ENCODE measurements around the gene TOB1.

The TOB1 gene

DNA sequence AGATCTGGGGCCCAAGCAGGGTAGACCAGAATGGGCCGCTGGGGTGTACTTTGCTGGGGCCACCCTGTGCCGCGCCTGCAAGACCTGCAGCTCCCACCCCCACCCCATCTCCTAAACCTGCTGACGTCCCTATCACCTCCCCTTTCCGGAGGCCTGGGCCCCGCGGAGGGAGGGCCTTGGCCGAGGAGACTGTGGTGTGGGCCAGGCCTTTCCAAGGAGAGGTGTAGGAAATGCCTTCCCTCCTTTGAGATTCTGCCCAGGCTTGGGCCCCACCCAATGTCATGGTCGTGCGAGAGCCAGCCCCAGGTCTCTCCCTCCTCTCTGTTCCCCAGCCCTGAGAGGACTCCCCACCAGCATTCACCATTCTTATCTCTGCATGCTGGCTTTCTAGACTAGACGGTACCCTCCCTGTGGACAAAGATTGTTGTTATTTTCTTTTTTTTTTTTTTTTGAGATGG, 34.7 kb downstream of the TOB1 start:
- TF ChIP-seq, protein P1, sequence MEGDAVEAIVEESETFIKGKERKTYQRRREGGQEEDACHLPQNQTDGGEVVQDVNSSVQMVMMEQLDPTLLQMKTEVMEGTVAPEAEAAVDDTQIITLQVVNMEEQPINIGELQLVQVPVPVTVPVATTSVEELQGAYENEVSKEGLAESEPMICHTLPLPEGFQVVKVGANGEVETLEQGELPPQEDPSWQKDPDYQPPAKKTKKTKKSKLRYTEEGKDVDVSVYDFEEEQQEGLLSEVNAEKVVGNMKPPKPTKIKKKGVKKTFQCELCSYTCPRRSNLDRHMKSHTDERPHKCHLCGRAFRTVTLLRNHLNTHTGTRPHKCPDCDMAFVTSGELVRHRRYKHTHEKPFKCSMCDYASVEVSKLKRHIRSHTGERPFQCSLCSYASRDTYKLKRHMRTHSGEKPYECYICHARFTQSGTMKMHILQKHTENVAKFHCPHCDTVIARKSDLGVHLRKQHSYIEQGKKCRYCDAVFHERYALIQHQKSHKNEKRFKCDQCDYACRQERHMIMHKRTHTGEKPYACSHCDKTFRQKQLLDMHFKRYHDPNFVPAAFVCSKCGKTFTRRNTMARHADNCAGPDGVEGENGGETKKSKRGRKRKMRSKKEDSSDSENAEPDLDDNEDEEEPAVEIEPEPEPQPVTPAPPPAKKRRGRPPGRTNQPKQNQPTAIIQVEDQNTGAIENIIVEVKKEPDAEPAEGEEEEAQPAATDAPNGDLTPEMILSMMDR (IDR thresholded peaks at IDR 0.05; ENCODE audit: insufficient read depth, low read depth, low read length, missing control alignments) = no peak
- no peak for DNase-seq (ENCODE audit: low read depth)
- H3K4me3 ChIP-seq (ENCODE audit: low read length) = no peak overlapping the region

DNA sequence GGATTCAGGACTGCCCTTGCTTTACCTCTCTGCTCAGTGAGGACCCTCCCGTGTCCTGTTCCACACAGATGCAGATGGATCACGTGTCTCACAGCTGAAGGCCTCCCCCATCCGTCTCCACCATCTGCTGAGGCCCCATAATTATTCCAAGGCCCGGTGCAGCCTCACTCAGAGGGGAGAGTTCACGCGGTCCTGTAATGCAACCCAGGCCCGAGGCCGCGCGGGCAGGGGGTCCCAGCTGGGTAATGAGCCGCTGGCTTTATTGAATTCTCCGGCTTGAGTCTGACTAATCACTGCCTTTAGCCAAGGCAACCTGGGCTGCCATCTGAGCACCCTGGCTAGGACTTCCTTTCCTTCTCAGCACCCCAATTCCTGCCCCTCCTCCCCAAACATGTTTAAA, 35.2 kb downstream of the TOB1 start:
- no peak for DNase-seq (ENCODE audit: low read depth)
- no peak overlapping the region for H3K4me3 ChIP-seq (ENCODE audit: low read length)
- TF ChIP-seq, protein P1 (IDR thresholded peaks at IDR 0.05; ENCODE audit: insufficient read depth, low read depth, low read length, missing control alignments) = no peak

DNA sequence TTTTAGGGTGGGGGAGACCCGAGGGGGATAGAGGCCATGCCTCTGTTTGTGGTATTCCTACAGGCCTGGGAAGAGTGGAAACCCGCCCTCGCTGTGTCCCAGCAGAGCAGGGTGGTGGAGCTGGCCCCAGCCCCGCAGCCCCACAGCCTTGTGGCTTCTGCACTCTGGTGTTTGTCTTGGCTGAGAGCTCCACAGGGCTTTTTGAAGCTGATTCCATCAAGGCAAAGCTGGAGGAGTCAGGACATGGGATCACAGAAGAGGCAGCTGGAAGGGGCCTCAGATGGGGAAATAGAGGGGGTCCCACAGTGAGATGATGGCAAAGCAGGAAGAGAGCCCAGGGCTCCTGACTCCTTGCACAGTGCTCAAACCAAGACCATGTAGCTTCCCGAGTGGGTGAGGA, 35.8 kb downstream of the TOB1 start:
- no peak overlapping the region for H3K4me3 ChIP-seq (ENCODE audit: low read length)
- TF ChIP-seq, protein P1 (IDR thresholded peaks at IDR 0.05; ENCODE audit: insufficient read depth, low read depth, low read length, missing control alignments) = no peak
- DNase-seq (ENCODE audit: low read depth) = no peak

DNA sequence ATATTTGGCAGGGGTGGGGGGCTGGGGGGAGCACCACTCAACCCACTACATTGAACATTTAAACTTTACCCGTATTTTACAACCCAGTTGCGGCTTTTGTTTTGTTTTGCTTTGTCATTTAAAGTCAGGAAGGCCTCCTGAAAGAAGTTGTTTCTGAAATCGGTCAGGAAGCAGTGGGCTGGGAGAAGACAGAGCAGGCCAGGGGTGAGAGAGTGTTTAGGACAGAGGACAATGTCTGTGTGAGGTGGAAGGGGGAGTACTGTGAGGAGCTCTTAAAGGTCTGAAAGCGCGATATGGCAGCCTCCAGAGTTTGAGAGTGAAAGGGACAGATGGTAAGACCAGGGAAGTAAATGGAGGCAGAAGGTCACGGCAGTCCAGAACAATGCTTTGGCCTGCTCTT, 36.8 kb downstream of the TOB1 start:
- no peak overlapping the region for H3K4me3 ChIP-seq (ENCODE audit: low read length)
- DNase-seq (ENCODE audit: low read depth) = no peak
- TF ChIP-seq, protein P1 (IDR thresholded peaks at IDR 0.05; ENCODE audit: insufficient read depth, low read depth, low read length, missing control alignments) = no peak

DNA sequence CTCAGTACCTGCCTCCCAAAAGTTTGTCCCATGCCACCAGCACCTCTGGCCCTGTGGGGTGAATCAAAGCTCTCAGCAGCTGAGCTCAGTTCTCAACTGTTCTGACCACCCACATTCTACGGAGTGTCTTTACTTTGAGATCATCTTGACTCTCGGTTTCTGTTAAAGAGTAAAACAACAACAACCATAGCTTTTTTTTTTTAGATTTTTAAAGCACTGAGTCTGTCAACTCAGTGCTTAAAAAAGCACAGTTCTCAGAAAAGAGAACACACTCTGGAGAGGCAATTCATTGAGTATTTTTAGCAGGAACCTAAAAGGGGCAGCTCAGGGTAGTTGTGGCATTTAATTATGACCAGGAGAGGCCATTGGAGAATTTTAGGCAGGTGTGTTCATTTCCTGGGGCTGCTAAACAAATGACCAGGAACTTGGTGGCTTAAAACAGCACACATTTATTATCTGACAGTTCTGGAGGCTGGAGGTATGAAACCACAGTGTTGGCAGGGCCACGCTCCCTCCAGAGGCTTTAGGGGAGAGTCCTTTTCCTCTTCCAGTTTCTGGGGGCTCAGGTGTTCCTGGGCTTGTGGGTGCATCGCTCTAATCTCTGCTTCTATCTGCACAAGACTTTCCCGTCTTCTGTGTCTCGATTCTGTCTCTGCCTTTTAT, 37.5 kb downstream of the TOB1 start:
- TF ChIP-seq, protein P1 (IDR thresholded peaks at IDR 0.05; ENCODE audit: insufficient read depth, low read depth, low read length, missing control alignments) = no peak
- H3K4me3 ChIP-seq (ENCODE audit: low read length) = no peak overlapping the region
- no peak for DNase-seq (ENCODE audit: low read depth)

DNA sequence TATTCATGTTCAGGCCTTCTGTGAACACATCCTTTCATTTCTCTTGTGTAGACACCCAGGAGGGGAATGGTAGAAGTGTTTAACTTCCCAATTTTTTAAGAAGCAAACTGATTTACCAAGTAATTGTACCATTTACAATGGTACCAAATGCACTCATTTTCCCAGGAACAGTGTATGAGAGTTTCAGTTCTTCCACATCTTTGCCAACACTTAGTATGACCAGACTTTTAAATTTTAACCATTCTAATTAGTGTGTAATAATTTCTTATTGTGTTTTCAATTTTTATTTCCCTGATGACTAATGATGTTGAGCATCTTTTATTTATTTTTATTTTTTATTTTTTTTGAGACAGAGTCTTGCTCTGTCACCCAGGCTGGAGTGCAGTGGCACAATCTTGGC, 41.0 kb downstream of the TOB1 start:
- no peak overlapping the region for H3K4me3 ChIP-seq (ENCODE audit: low read length)
- no peak for DNase-seq (ENCODE audit: low read depth)
- TF ChIP-seq, protein P1 (IDR thresholded peaks at IDR 0.05; ENCODE audit: insufficient read depth, low read depth, low read length, missing control alignments) = no peak

DNA sequence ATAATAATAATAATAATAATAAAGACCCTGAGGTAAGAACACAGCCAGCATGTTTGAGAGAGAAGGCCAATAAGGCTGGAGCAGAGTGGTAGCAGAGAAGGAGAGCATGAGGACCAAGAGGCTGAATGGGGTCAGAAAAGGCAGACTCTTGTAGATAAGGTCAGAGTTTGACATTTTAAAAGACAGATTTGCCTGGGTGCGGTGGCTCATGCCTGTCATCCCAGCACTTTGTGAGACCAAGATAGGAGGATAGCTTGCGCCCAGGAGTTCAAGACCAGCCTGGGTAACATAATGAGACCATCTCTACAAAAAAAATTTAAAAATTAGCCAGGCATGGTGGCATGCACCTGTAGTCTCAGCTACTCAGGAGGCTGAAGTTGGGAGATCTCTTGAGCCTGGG, 41.7 kb downstream of the TOB1 start:
- TF ChIP-seq, protein P1 (IDR thresholded peaks at IDR 0.05; ENCODE audit: insufficient read depth, low read depth, low read length, missing control alignments) = no peak
- H3K4me3 ChIP-seq (ENCODE audit: low read length) = no peak overlapping the region
- no peak for DNase-seq (ENCODE audit: low read depth)

All from epithelial cell of esophagus (primary cell).